Effector CD4-positive, alpha-beta T cell (primary cell): Measurements from ENCODE around the gene C2orf49.

Source experiments
- DNase-seq: peaks from one replicate; pipeline ENCODE4 v3.0.0-alpha.2; 2020

C2orf49 gene

GRCh38 chr2:105362862-105363591, 25.7 kb downstream of the C2orf49 start:
- DNase-seq: no peak

GRCh38 chr2:105364436-105365139, 27.2 kb downstream of the C2orf49 start:
- DNase-seq: no peak

DNA sequence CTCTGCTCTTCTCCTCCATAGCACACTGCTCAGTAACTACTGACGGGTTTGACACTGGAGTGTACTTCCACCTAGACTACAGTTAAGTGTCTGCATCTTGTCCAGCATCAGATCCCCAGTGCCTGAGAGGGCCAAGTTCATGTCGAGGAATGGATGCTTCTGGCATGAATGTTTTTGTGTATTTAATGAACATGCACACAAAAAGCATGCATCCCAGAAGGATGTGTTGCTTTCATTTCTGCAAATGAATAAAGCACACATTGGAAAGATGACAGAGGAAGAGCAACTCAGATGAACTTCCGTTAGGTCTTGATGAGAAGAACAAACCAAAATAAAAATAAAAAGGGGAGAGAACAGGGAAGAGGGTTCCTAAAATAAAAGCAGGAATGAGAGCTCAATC, 27.9 kb downstream of the C2orf49 start:
- no peak for DNase-seq

DNA sequence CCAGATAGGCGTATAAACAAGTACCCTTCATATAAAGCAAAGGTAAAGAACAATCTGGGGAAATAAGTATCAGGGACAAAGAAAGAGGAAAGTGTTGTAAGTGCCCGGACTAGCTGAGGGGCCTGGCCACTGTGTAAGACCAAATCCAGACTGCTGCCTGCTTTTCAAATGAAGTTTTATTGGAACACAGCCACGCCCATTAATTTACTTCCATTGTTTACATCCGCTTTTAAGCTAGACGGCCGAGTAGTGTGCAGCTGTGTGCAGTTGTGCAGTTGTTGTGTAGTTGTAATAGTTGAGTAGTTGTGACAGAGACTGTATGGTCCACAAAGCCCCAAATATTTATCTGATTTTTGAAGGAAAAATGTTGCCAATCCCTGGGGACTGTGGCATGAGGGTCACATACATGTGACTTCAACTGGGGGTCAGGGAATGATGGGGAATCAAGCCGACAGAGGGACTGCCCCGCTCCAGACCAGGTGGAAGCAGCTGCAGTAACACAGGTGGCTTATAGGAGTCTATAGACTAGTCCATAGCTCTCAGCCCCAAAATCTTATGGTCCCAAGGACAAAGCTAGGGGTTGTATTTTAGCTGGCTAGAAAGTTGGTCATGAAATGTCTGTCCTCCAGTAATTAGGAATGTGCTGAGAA, 31.5 kb downstream of the C2orf49 start:
- DNase-seq: no peak

GRCh38 chr2:105369777-105370690, 32.7 kb downstream of the C2orf49 start:
- peak; percentile 82 for DNase-seq

DNA sequence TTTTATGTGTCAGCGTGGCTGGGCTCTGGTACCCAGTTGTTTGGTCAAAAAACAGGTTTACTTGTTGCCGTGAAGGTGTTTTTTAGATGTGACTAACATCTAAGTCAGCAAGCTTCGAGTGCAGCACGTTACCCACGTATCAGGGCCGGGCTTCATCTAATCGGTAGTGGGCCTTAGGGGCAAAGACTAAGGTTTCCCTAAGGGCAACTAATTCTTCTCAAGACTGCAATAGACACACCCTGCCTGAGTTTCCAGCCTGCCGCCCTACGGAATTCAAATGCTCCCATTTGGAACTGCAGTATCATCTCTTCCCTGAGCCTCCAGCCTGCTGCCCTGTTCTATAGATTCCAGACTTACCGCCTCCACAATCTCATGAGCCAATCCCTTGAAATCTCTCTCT, 33.8 kb downstream of the C2orf49 start:
- DNase-seq: no peak

DNA sequence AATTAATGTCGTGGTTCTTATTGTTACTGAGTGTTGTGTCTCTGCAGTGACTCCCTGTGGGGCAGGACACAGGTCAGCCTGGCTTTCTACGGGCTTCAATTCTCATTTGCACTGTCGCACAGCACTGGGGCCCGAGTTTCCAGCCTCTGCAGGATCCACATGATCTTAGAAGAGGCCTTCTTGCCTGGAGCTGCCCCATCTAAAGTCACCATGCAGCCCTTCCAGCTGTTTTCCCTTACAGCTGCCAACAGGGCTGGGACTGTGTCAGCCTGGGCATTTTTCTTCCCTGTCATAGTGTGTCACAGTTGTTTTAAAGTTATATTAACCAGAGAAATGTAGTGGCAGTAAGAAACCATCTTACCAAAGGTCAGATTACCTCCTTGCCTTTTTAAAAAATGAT, 34.5 kb downstream of the C2orf49 start:
- no peak for DNase-seq

GRCh38 chr2:105373344-105373781, 36.0 kb downstream of the C2orf49 start:
- no peak for DNase-seq

DNA sequence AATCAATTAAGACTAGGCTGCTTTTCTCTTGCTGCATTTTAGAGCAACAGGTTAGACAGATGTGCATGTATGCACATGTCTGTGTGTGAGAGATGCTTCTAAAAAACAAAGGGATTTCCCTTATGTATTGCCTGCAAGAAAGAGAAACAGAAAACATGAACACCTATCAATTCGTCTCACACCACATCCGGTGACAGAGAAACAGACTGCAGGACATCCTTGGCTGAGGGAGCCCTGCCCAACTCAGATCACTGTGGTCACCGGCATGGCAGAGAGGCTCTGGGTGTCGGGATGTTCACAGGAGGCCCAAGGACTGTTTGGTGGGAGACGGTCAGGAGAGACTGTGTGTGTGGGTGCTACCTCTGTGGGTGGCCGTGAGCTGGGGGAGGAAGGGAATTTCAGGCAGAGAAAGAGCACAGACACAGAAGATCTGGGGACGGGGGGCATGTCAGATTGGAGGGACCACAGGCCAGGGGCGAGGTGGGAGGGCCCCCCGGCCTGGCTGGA, 36.6 kb downstream of the C2orf49 start:
- DNase-seq: no peak

GRCh38 chr2:105375001-105375561, 37.7 kb downstream of the C2orf49 start:
- no peak for DNase-seq

- no peak for DNase-seq
Measured at GRCh38 chr2:105376010-105376409, 38.7 kb downstream of the C2orf49 start.

DNA sequence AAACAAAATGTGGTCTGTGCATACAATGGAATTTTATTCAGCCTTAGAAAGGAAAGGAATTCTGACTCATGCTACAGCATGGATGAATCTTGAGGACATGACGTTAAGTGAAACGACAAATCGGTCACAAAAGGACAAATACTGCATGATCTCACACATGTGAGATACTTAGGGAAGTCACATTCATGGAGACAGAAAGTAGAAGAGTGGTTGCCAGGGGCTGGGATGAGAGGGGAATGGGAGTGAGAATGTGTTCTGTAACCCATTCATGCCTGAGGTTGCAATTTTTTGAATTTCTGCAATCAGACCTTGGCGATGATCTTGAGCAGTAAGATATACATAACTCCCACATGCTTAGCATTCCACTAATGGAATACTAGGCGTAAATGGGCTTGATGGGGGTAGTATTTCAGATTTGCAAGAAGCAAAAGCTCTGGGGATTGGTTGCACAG, 39.5 kb downstream of the C2orf49 start:
- no peak for DNase-seq

GRCh38 chr2:105377871-105378270, 40.5 kb downstream of the C2orf49 start:
- no peak for DNase-seq

DNA sequence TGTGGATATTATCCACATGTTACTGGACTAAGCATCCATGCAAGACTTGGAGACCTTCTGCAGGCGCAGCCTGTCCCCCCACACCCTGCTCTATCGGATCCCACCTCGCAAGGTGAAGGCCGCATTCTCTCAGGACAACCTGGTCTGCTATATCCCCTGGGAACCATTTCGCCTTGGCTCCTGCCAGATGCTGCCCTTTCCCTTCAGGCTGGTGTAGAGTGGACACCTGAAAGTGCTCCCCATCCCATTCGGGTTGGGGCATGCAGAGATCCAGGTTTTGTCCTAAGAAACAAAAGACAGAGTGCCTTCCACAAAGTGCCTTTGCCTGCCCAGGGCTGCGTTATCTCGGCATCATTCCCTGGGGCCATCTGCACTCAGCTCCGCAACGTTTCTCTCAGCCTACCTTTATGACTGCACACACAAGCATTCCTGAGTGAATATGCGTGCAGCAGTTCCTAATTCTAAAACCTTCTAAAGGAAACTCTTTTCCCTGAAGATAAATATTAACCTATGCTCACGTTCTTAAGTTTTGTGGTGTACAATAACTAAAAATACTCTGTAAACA, 41.0 kb downstream of the C2orf49 start:
- no peak for DNase-seq

DNA sequence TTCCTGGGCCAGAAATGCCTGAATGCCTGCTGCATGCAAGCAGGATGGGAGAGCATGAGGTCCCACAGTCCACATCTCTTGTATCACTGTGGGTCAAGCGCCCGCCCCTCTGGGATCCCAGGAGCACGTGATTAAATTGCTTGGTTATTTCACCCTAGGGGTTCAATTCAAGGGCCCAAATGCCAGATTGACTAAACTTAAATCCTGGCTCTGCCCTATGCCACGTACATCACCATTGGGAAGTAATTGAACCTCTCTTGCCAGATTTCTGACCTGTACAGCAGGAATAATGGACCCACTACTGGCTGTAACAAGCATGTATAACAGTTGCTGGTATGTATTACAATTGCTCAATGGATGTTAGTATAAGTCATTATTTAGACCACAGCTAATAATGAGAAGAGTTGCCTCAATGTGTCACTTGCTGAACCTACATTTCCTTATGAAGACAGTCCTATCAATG, 41.6 kb downstream of the C2orf49 start:
- no peak for DNase-seq

GRCh38 chr2:105379741-105380186, 42.4 kb downstream of the C2orf49 start:
- DNase-seq: no peak

GRCh38 chr2:105380432-105381100, 43.2 kb downstream of the C2orf49 start:
- no peak for DNase-seq

DNA sequence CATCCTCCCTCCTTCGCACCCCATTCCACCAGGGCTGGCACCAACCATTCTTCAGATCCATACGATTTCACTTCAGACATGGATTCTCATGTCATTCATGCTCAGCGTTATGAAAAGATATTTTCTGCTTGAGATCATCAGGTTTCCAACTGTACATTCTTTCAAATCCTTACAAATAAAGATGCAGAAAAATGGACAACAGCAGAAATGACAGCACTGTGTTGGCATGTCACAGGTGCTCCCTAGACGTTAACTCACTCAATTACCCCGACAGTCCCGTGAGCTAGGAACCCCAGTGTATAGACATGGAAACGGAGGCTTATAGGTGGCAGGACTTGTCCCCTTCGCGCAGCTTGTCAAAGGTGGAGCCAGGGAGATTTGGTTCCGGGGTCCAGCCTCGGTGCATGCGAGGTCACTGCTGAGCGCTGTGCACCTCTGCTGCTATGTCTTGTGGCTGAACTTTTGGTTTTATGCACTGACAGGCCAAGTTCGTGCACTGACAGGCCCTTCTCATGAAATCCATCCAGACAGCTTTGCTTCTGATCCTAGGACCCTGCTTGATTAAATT, 43.8 kb downstream of the C2orf49 start:
- DNase-seq: no peak

DNA sequence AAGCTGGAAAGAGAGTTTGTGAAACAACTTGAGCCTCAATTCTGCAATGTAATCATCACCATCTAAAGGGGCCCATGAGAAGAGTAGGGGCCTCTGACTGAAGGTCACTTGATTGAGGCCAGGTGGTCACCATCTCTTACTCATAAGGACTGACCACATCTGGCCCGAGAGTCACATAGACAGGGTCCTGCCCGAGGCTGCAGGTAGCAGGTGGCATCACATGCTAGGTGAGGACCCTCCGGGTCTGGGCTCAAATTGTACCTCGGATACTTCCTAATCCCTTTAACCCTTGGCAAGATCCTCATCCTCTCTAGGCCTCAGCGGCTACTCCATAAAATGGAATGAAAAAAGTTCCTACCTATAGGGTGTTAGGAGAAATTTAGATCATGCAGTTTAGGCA, 44.8 kb downstream of the C2orf49 start:
- DNase-seq: no peak

- DNase-seq: no peak
Measured at GRCh38 chr2:105383432-105384166, 46.3 kb downstream of the C2orf49 start.
